HEK293 (cell line): Measurements from ENCODE around the gene SORBS2.

Source experiments
- CTCF ChIA-PET: fragments of 350-600 bp; formaldehyde crosslinking; extraction: SDS; loops from one replicate; lab custom pipeline; 2021; ENCODE audit warnings: antibody characterized with exemption; lab: Yijun Ruan, JAX
- POLR2A ChIA-PET: fragments of 300-600 bp; formaldehyde crosslinking; extraction: SDS; loops from one replicate; lab custom pipeline; 2020; ENCODE audit warnings: antibody characterized with exemption, inconsistent platforms; lab: Yijun Ruan, JAX
- H3K27ac ChIP-seq: fragments of 200-500 bp; sonication (Bioruptor generic); 2 replicates; pipeline ENCODE4 v1.5.1; 2014; ENCODE audit warnings: low read depth, low read length, control low read depth, inconsistent platforms; ENCODE audit errors: extremely low read depth
- H3K36me3 ChIP-seq, 2 experiments: fragments of 200-500 bp in 1 of 2; sonication (Bioruptor generic) in 1 of 2; 1 replicate in 1 of 2; 2 replicates in 1 of 2; pipeline ENCODE4 v1.5.1; 2014 to 2017; ENCODE audit warnings: inconsistent platforms in 2 of 2, low read length in 2 of 2; ENCODE audit not compliant: control insufficient read depth in 2 of 2, insufficient read depth in 1 of 2
- H3K4me1 ChIP-seq: fragments of 200-500 bp; sonication (Bioruptor generic); 2 replicates; pipeline ENCODE4 v1.5.1; 2014; ENCODE audit warnings: mild to moderate bottlenecking, low read length, inconsistent platforms; ENCODE audit not compliant: control insufficient read depth, insufficient read depth
- H3K4me3 ChIP-seq: 2 replicates; pipeline ENCODE4 v1.5.1; 2011; ENCODE audit warnings: low read depth, mild to moderate bottlenecking, control low read depth, low read length, moderate library complexity
- H3K9me3 ChIP-seq: fragments of 200-500 bp; sonication (Bioruptor generic); 2 replicates; pipeline ENCODE4 v1.5.1; 2014; ENCODE audit warnings: low read depth, low read length, inconsistent platforms; ENCODE audit not compliant: control insufficient read depth, insufficient read depth
- EGR2 ChIP-seq: fragments of 450-650 bp; formaldehyde crosslinking; IDR thresholded peaks from 2 replicates; pipeline ENCODE4 v1.5.1; 2016; ENCODE audit warnings: low read depth, missing biosample characterization, missing genetic modification characterization
- ELK4 ChIP-seq: IDR thresholded peaks from 2 replicates; pipeline ENCODE4 v1.6.1; 2011; ENCODE audit warnings: mild to moderate bottlenecking, low read depth, low read length, borderline replicate concordance
- MZF1 ChIP-seq: fragments of 450-650 bp; formaldehyde crosslinking; IDR thresholded peaks from 2 replicates; pipeline ENCODE4 v1.5.1; 2017; ENCODE audit warnings: missing biosample characterization, missing genetic modification characterization, borderline replicate concordance
- ZIC2 ChIP-seq: fragments of 450-650 bp; formaldehyde crosslinking; IDR thresholded peaks from 2 replicates; pipeline ENCODE4 v1.5.1; 2016; ENCODE audit warnings: missing biosample characterization, missing genetic modification characterization
- ZNF10 ChIP-seq: fragments of 450-650 bp; formaldehyde crosslinking; IDR thresholded peaks from 2 replicates; pipeline ENCODE4 v1.5.1; 2017; ENCODE audit warnings: missing biosample characterization, missing genetic modification characterization
- ZNF169 ChIP-seq: fragments of 450-650 bp; formaldehyde crosslinking; IDR thresholded peaks from 2 replicates; pipeline ENCODE4 v1.5.1; 2016; ENCODE audit warnings: missing biosample characterization, missing genetic modification characterization
- ZNF174 ChIP-seq: fragments of 450-650 bp; formaldehyde crosslinking; IDR thresholded peaks from 2 replicates; pipeline ENCODE4 v1.5.0; 2017; ENCODE audit warnings: missing biosample characterization, mild to moderate bottlenecking, missing genetic modification characterization
- ZNF184 ChIP-seq: fragments of 450-650 bp; IDR thresholded peaks from 2 replicates; pipeline ENCODE4 v1.5.1; 2018; ENCODE audit warnings: missing biosample characterization, mild to moderate bottlenecking, missing genetic modification characterization
- ZNF239 ChIP-seq: fragments of 450-650 bp; formaldehyde crosslinking; IDR thresholded peaks from 2 replicates; pipeline ENCODE4 v1.5.1; 2016; ENCODE audit warnings: missing biosample characterization, missing genetic modification characterization
- ZNF335 ChIP-seq: fragments of 450-650 bp; formaldehyde crosslinking; conservative IDR thresholded peaks from 2 replicates; pipeline ENCODE4 v1.5.1; 2016; ENCODE audit warnings: missing biosample characterization, missing genetic modification characterization
- ZNF350 ChIP-seq: fragments of 450-650 bp; formaldehyde crosslinking; IDR thresholded peaks from 2 replicates; pipeline ENCODE4 v1.5.0; 2017; ENCODE audit warnings: missing biosample characterization, mild to moderate bottlenecking, missing genetic modification characterization
- ZNF529 ChIP-seq: fragments of 450-650 bp; formaldehyde crosslinking; IDR thresholded peaks from 2 replicates; pipeline ENCODE4 v1.5.1; 2017; ENCODE audit warnings: missing genetic modification characterization, missing biosample characterization; ENCODE audit not compliant: insufficient replicate concordance
- ZNF610 ChIP-seq: fragments of 450-650 bp; formaldehyde crosslinking; IDR thresholded peaks from 2 replicates; pipeline ENCODE4 v1.5.1; 2016; ENCODE audit warnings: missing biosample characterization, missing genetic modification characterization, borderline replicate concordance
- ZNF621 ChIP-seq: fragments of 450-650 bp; formaldehyde crosslinking; IDR thresholded peaks from 2 replicates; pipeline ENCODE4 v1.5.1; 2017; ENCODE audit warnings: missing biosample characterization, missing genetic modification characterization
- ZNF658 ChIP-seq: fragments of 450-650 bp; formaldehyde crosslinking; IDR thresholded peaks from 2 replicates; pipeline ENCODE4; 2016; ENCODE audit warnings: missing biosample characterization, missing genetic modification characterization
- ZNF707 ChIP-seq: fragments of 450-650 bp; formaldehyde crosslinking; IDR thresholded peaks from 2 replicates; pipeline ENCODE4 v1.5.1; 2016; ENCODE audit warnings: missing biosample characterization, missing genetic modification characterization
- ZNF76 ChIP-seq: fragments of 450-650 bp; formaldehyde crosslinking; IDR thresholded peaks from 2 replicates; pipeline ENCODE4; 2016; ENCODE audit warnings: low read depth, missing biosample characterization, missing genetic modification characterization, borderline replicate concordance
- ZNF768 ChIP-seq: fragments of 450-650 bp; formaldehyde crosslinking; IDR thresholded peaks from 2 replicates; pipeline ENCODE4 v1.5.1; 2018; ENCODE audit warnings: missing biosample characterization, mild to moderate bottlenecking, missing genetic modification characterization
- TF ChIP-seq, protein P1 (sequence below): fragments of 450-650 bp; formaldehyde crosslinking; conservative IDR thresholded peaks from 2 replicates; pipeline ENCODE4 v1.5.1; 2016; ENCODE audit warnings: low read depth, missing biosample characterization, missing genetic modification characterization
- TF ChIP-seq, protein P2 (sequence below): fragments of 450-650 bp; formaldehyde crosslinking; IDR thresholded peaks from 2 replicates; pipeline ENCODE4 v1.5.1; 2017; ENCODE audit warnings: missing biosample characterization, missing genetic modification characterization
- TF ChIP-seq, protein P3 (sequence below): fragments of 450-650 bp; formaldehyde crosslinking; IDR thresholded peaks from 2 replicates; pipeline ENCODE4 v1.5.1; 2016; ENCODE audit warnings: missing biosample characterization, missing genetic modification characterization

The SORBS2 gene

GRCh38 chr4:185837415-185838103 lies 25.6 kb upstream of the SORBS2 start (continued):
- TF ChIP-seq, protein P1, sequence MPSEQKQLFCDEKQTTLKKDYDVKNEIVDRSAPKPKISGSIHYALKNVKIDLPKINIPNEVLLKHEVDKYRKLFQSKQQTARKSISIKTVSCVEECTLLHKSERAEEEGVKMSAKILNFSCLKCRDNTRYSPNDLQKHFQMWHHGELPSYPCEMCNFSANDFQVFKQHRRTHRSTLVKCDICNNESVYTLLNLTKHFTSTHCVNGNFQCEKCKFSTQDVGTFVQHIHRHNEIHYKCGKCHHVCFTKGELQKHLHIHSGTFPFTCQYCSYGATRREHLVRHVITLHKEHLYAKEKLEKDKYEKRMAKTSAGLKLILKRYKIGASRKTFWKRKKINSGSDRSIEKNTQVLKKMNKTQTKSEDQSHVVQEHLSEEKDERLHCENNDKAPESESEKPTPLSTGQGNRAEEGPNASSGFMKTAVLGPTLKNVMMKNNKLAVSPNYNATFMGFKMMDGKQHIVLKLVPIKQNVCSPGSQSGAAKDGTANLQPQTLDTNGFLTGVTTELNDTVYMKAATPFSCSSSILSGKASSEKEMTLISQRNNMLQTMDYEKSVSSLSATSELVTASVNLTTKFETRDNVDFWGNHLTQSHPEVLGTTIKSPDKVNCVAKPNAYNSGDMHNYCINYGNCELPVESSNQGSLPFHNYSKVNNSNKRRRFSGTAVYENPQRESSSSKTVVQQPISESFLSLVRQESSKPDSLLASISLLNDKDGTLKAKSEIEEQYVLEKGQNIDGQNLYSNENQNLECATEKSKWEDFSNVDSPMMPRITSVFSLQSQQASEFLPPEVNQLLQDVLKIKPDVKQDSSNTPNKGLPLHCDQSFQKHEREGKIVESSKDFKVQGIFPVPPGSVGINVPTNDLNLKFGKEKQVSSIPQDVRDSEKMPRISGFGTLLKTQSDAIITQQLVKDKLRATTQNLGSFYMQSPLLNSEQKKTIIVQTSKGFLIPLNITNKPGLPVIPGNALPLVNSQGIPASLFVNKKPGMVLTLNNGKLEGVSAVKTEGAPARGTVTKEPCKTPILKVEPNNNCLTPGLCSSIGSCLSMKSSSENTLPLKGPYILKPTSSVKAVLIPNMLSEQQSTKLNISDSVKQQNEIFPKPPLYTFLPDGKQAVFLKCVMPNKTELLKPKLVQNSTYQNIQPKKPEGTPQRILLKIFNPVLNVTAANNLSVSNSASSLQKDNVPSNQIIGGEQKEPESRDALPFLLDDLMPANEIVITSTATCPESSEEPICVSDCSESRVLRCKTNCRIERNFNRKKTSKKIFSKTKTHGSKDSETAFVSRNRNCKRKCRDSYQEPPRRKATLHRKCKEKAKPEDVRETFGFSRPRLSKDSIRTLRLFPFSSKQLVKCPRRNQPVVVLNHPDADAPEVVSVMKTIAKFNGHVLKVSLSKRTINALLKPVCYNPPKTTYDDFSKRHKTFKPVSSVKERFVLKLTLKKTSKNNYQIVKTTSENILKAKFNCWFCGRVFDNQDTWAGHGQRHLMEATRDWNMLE: no peak
- no peak for TF ChIP-seq ZIC2 (tag by site-specific recombination)

- ChIA-PET POLR2A (no interaction called here), CTCF (interaction anchor here (1.2 kb wide), 1 partner anchor 78 kb away, joined by 3 read pairs; no protein-coding TSS in a partner anchor)
- no peaks in the 10 kb centered on the region for H3K9me3 ChIP-seq
- TF ChIP-seq, protein P2, sequence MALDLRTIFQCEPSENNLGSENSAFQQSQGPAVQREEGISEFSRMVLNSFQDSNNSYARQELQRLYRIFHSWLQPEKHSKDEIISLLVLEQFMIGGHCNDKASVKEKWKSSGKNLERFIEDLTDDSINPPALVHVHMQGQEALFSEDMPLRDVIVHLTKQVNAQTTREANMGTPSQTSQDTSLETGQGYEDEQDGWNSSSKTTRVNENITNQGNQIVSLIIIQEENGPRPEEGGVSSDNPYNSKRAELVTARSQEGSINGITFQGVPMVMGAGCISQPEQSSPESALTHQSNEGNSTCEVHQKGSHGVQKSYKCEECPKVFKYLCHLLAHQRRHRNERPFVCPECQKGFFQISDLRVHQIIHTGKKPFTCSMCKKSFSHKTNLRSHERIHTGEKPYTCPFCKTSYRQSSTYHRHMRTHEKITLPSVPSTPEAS (tag by site-specific recombination): no peak
- TF ChIP-seq ZNF707 (tag by site-specific recombination) (no peak), ZNF610 (tag by site-specific recombination) (no peak), ZNF239 (tag by site-specific recombination) (no peak), ZNF658 (tag by site-specific recombination) (no peak), ZNF335 (tag by site-specific recombination) (no peak), ZNF174 (no peak), ZNF169 (tag by site-specific recombination) (no peak), MZF1 (tag by site-specific recombination) (no peak), ZNF768 (tag by site-specific recombination) (no peak)
- H3K36me3 ChIP-seq: no peaks in the 10 kb centered on the region
- no peak overlapping the region for H3K27ac ChIP-seq
- H3K4me3 ChIP-seq: no peak overlapping the region
- H3K4me1 ChIP-seq: peaks cover 8% of the 10 kb centered on the region
Measured at GRCh38 chr4:185836241-185837084, 24.5 kb upstream of the SORBS2 start.

DNA sequence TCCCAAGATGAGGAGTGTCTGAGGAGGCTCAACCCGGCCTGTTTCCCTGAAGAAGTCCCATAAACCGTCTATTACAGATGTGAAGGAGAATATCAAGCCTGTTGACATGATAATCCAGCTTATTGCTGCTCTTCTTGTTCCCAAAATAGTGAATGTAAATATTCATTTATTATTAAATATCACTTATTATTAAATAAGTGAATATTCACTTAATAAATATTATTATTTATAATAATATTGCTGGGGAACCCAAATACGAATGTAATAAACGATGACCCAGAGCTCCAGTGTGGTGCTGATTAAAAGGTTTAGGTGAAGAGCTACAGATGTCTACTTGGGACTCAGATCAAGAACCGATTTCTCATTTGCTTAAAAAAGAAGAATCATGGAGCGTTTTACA lies 23.8 kb upstream of the SORBS2 start:
- no peak overlapping the region for H3K27ac ChIP-seq
- ChIA-PET CTCF (no interaction called here), POLR2A (no interaction called here)
- no peaks in the 10 kb centered on the region for H3K36me3 ChIP-seq
- H3K4me3 ChIP-seq: no peak overlapping the region
- no peaks in the 10 kb centered on the region for H3K9me3 ChIP-seq
- H3K4me1 ChIP-seq: peaks cover 8% of the 10 kb centered on the region
- no peak for TF ChIP-seq ZNF169 (tag by site-specific recombination)
- TF ChIP-seq EGR2 (tag by site-specific recombination): no peak
- TF ChIP-seq, protein P3, sequence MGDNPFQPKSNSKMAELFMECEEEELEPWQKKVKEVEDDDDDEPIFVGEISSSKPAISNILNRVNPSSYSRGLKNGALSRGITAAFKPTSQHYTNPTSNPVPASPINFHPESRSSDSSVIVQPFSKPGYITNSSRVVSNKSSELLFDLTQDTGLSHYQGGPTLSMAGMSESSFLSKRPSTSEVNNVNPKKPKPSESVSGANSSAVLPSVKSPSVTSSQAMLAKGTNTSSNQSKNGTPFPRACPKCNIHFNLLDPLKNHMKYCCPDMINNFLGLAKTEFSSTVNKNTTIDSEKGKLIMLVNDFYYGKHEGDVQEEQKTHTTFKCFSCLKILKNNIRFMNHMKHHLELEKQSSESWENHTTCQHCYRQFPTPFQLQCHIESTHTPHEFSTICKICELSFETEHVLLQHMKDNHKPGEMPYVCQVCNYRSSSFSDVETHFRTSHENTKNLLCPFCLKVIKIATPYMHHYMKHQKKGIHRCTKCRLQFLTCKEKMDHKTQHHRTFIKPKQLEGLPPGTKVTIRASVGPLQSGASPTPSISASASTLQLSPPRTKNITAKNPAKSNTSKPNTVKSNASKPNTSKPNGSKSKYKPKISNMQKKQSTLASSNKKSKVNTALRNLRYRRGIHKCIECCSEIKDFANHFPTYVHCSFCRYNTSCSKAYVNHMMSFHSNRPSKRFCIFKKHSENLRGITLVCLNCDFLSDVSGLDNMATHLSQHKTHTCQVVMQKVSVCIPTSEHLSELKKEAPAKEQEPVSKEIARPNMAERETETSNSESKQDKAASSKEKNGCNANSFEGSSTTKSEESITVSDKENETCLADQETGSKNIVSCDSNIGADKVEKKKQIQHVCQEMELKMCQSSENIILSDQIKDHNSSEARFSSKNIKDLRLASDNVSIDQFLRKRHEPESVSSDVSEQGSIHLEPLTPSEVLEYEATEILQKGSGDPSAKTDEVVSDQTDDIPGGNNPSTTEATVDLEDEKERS (tag by site-specific recombination): no peak
- TF ChIP-seq ZNF76 (tag by site-specific recombination): no peak
- no peak for TF ChIP-seq ZNF10 (tag by site-specific recombination)
- TF ChIP-seq ZNF621 (tag by site-specific recombination): no peak
- TF ChIP-seq ZNF184 (tag by site-specific recombination): no peak
- TF ChIP-seq ZNF350 (tag by site-specific recombination): no peak
- TF ChIP-seq ELK4: no peak
- no peak for TF ChIP-seq ZNF529 (tag by site-specific recombination)
